Activated CD8-positive, alpha-beta memory T cell treated with anti-CD3 and anti-CD28 coated beads, Interleukin-2, amount 50 U/mL, for 4 hours (primary cell): ENCODE measurements around the gene FAM219A.
"Not testable (repeated sequence)": the region's sequence is repeated elsewhere in the genome, so short reads cannot be mapped to it uniquely, and the experiment has no call there.

Experiments
- DNase-seq: peaks from one replicate; pipeline ENCODE4 v3.0.0-alpha.2; 2020

The FAM219A gene

DNA sequence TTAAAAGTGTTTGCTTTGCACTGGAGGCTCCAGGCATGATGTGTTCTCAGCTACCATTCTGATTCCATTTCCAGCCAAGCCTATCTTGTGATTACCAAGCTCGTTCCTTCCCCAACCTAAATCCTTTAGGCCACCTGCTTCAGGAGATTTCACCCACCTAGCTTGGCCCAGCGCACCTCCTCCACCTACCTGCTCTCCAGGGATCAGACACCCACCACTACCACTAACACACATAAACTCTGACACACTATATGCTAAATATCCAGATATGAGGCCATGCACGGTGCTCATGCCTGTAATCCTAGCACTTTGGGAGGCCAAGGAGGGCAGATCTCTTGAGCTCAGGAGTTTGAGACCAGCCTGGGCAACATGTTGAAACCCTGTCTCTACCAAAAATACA lies 84.0 kb downstream of the FAM219A start:
- DNase-seq = no peak

DNA sequence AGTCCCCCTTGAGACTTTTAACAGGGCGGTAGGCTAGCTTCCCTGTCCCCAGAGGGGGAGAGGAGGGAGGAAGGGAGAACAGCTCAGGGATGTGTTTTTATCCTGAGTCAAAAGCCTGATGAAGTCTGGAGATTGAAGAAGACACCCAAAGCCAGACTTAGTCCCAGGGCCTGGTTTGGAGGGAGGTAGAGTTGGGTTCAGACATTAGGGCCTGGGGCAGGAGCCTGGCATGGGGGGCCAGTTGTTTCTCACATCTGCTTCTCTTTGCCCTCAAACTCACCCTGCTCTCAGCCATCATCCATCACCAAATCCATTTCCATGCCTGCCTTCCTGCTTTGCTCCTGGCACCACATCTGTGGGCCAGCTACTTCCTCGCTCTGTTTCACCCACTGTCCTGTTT lies 84.6 kb downstream of the FAM219A start:
- DNase-seq = no peak

GRCh38 chr9:34372467-34373011 lies 85.8 kb downstream of the FAM219A start:
- DNase-seq = no peak

- no peak for DNase-seq
Measured at GRCh38 chr9:34371886-34372466, 86.4 kb downstream of the FAM219A start.

DNA sequence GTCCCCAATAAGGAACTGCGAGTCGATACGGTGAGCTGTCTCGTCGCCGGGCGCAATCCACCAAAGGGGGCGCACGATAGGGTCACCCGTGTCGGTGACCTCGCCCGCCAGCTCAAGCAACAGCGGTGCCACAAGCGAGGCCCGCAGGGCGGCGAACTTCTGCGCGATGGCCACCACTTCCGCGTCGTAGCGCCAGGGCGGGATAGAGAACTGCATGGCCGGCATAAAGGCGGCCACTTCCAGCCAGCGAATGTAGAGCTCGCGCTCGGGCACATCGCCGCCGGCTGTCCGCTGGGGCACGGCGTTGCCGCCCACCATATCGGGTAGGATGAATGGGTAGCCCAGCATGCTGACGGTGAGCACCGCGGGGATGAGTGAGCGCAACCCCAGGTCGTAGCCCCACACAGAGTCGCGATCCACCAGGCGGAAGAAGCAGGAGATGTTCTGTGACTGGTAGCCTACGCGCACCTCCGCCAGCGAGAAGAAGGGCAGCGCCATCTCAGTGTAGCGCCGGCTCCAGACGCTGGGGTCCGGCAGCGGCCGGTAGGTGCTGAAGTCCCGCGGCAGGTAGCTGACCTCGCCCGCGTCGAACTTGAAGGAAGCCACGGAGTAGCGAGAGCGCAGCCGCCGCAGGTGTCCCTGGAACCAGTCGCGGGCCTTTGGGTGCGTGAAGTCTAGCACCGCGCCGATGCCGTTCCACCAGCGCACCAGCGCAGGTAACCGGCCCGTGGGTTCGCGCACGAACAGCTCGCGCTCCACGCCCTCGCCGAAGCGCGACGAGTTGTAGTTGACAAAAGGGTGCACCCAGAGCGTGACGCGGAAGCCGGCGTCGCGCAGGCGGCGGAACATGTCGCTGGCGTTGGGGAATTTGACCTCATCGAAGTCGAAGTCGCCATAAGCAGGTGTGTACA lies 87.1 kb downstream of the FAM219A start:
- peak; percentile 29 for DNase-seq

- no peak for DNase-seq
Measured at GRCh38 chr9:34370335-34370969, 87.9 kb downstream of the FAM219A start.

DNA sequence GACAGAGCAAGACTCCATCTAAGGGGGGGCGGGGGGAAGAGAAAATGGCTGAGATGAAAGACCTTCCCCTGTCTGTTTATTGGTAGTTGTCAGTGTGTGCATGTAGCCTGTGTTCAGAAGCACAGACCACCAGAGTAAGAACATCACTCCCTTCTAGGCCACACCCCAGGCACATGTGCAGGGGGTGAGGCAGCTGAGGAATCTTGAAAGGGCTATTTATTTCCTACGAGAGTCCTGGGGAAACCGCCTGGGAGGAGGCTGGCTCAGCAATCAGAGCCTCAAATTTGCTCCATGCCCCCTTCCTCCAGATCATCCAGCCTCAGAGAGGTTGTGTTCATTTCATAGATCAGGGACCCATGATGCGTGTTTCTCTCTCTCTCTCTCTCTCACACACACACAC lies 88.7 kb downstream of the FAM219A start:
- DNase-seq = no peak

- DNase-seq = not testable (repeated sequence)
Measured at GRCh38 chr9:34368796-34369195, 89.6 kb downstream of the FAM219A start.

DNA sequence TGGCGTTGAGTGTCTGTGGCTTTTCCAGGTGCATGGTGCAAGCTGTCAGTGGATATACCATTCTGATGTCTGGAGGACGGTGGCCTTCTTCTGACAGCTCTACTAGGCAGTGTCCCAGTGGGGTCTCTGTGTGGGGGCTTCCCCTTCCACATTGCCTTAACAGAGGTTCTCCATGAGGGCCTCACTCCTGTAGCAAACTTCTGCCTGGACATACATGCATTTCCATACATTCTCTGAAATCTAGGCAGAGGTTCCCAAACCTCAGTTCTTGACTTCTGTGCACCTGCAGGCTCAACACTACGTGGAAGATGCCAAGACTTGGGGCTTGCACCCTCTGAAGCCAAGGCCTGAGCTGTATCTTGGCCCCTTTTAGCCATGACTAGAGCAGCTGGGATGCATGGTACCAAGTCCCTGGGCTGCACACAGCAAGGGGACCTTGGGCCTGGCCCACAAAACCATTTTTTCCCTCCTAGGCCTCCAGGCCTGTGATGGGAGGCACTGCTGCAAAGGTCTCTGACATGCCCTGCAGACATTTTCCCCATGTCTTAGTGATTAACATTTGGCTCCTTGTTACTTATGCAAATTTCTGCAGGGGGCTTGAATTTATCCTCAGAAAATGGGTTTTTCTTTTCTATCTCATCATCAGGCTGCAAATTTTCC lies 90.5 kb downstream of the FAM219A start:
- not testable (repeated sequence) for DNase-seq

DNA sequence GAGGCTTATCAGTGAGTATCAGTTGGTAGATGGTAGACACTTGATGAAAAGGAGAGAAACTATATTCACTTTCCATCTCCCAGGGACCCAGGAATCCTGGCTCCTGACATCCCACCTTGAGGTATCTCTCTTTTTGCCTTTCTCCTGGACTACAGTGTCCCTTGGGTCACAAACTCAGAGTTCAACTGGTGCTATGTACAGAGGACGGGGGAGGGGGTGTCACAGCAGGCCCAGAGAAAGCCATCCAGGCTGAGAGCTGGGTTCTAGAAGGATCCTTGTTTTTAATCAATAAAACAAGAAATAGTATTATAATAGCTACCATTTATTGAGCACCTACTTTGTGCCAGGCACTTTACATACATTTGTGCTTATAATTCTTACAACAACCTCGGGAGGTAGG lies 92.0 kb downstream of the FAM219A start:
- DNase-seq = no peak

- no peak for DNase-seq
Measured at GRCh38 chr9:34365282-34365681, 93.1 kb downstream of the FAM219A start.

- no peak for DNase-seq
Measured at GRCh38 chr9:34363619-34364351, 94.6 kb downstream of the FAM219A start.

- DNase-seq = no peak
Measured at GRCh38 chr9:34362614-34363214, 95.7 kb downstream of the FAM219A start.

DNA sequence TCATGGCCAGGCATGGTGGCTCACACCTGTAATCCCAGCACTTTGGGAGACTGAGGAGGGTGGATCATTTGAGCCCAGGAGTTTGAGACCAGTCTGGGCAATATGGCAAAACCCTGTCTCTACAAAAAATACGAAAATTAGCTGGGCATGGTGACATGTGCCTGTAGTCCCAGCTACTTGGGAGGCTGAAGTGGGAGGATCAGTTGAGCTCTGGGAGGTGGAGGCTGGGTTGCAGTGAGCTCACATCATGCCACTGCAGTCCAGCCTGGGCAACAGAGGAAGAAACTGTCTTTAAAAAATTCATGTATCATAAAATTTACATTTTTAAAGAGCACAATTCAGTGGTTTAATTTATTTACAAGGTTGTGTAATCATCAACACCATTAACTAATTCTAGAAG lies 105.4 kb downstream of the FAM219A start:
- not testable (repeated sequence) for DNase-seq

DNA sequence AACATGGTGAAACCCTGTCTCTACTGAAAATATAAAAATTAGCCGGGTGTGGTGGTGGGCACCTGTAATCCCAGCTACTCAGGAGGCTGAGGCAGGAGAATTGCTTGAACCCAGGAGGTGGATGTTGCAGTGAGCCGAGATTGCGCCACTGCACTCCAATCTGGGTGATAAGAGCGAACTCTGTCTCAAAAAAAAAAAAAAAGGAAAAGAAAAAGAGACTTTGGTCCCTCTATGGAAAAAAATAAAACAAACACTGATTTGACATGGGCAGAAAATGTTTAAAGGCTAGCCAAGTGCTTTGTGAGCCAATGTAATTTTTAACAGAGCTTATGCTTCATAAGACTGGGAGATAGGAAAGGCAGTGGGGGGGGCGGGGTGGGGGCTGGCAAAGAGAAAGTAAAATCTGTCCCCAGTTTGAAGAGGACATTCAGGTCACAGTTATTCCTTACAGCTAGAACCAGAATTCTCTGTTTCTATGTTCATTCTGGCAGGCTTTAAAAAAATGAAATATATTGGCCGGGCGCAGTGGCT lies 106.2 kb downstream of the FAM219A start:
- not testable (repeated sequence) for DNase-seq

DNA sequence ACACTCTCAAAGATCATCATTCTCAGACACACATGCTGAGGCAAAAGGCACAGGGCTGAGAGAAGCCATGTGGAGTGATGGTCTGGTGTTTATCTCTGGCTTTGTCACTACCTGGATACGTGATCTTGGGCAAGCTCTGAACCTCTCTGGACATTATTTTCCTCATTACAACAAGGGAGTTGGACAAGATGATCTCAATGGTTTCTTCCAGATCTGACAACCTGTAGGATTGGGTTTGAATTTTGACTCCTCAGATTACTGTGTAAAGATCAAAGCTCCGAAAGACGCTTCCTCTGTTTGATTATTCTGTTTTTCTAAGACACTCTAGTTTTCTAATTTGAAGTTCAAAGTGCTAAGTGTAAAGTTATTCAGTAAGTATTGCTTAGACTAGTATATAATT lies 109.0 kb downstream of the FAM219A start:
- DNase-seq = no peak
